Calu3 (cell line): ENCODE data around the gene TMTC4. TPM values are rescaled to one million over a fixed set of nuclear protein-coding genes. Genes with fewer than 3 reads are reported as not detected.

Source experiments
- BruUV-seq: library from RNA; stranded (reverse); fragments of 400-500 nt; replicated peaks from 2 replicates; lab custom pipeline; 2021; lab: Mats Ljungman, UMichigan
- CTCF ChIA-PET: fragments of 300-600 bp; sonication (Branson Sonifier 250); formaldehyde crosslinking; loops from one replicate; lab custom pipeline; 2022; ENCODE audit warnings: antibody characterized with exemption; lab: Charles Lee
- DNase-seq: peaks from one replicate; pipeline ENCODE4 v3.0.0; 2022
- H3K27ac Mint-ChIP-seq: one replicate; pipeline ENCODE4 v1.8.0; 2022; ENCODE audit warnings: mixed read lengths; ENCODE audit not compliant: unreplicated experiment
- H3K27me3 Mint-ChIP-seq: one replicate; pipeline ENCODE4 v1.8.0; 2022; ENCODE audit warnings: mixed read lengths; ENCODE audit not compliant: unreplicated experiment
- H3K36me3 Mint-ChIP-seq: one replicate; pipeline ENCODE4 v1.8.0; 2022; ENCODE audit warnings: mild to moderate bottlenecking, moderate library complexity, mixed read lengths; ENCODE audit not compliant: insufficient read depth, unreplicated experiment
- H3K4me1 Mint-ChIP-seq: one replicate; pipeline ENCODE4 v1.8.0; 2022; ENCODE audit warnings: mild to moderate bottlenecking, low read depth, mixed read lengths; ENCODE audit not compliant: unreplicated experiment
- H3K4me3 Mint-ChIP-seq: one replicate; pipeline ENCODE4 v1.8.0; 2022; ENCODE audit warnings: mild to moderate bottlenecking, low read depth, moderate library complexity, mixed read lengths; ENCODE audit not compliant: unreplicated experiment
- H3K9me3 Mint-ChIP-seq: one replicate; pipeline ENCODE4 v1.8.0; 2022; ENCODE audit warnings: low read depth, mixed read lengths; ENCODE audit not compliant: unreplicated experiment
- intact Hi-C: fragments of 100-400 bp; cut with micrococcal nuclease; formaldehyde crosslinking; loops from one replicate; pipeline ENCODE4 v1.10.0; 2022; ENCODE audit not compliant: unreplicated experiment
- total RNA-seq: library from RNA; stranded (reverse); gene quantifications from 2 replicates; pipeline ENCODE4 v1.2.3, GENCODE V29; 2022
- TF ChIP-seq, protein P1 (sequence below): fragments of 200-600 bp; IDR thresholded peaks from one replicate; pipeline ENCODE4 v1.8.0; 2022; ENCODE audit warnings: antibody characterized with exemption; ENCODE audit not compliant: unreplicated experiment

TMTC4 gene
- total RNA-seq, 1 experiment from 2014 or later: 8.2 TPM

DNA sequence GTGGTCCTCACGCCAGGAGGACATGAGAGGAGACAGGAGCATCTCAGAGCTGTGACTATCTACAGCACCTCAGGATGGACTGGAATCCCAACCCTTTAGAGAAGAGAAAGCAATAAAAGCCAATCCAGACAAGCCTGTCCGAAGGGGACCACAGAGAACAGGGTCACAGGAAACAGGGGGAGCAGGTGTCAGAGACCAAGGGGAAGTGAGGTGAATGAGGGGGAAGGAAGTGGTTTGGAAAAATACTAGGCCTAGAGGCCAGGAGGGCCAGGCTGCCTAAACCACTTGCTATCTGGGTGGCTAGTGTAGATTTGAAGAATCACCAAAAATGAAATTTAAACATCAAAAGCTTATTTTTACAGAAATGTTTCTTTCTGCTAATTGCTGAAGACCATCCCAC, 16.2 kb downstream of the TMTC4 start:
- CTCF ChIA-PET: no interaction called here
- H3K36me3 Mint-ChIP-seq: peaks cover under 1% of the 10 kb centered on the region
- H3K27ac Mint-ChIP-seq: no peak overlapping the region

DNA sequence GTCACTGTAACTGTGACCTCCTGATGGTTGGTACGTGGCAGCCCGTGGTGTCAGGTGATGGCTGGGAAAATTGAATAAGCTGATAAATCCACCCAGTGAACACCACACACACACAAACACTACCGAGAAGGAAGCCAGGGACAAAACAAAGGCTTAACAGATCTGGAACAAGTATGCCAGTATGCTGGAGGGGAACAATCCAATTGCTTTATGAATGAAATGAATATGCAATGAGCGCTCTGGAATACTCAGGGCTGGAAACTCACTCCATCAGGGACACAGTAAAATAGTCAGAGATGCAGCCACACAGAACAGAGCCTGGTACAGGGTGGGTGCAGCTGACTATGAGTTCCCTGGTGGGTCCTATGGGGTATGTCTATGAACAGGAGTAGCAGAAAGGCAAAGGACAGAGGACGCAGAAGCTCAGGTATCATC, 16.7 kb downstream of the TMTC4 start:
- BruUV-seq: no TSS peak
- intact Hi-C loops: no loop called here
- H3K27ac Mint-ChIP-seq: no peak overlapping the region
- TF ChIP-seq, protein P1, sequence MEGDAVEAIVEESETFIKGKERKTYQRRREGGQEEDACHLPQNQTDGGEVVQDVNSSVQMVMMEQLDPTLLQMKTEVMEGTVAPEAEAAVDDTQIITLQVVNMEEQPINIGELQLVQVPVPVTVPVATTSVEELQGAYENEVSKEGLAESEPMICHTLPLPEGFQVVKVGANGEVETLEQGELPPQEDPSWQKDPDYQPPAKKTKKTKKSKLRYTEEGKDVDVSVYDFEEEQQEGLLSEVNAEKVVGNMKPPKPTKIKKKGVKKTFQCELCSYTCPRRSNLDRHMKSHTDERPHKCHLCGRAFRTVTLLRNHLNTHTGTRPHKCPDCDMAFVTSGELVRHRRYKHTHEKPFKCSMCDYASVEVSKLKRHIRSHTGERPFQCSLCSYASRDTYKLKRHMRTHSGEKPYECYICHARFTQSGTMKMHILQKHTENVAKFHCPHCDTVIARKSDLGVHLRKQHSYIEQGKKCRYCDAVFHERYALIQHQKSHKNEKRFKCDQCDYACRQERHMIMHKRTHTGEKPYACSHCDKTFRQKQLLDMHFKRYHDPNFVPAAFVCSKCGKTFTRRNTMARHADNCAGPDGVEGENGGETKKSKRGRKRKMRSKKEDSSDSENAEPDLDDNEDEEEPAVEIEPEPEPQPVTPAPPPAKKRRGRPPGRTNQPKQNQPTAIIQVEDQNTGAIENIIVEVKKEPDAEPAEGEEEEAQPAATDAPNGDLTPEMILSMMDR: no peak
- H3K27me3 Mint-ChIP-seq: no peaks in the 10 kb centered on the region
- H3K4me1 Mint-ChIP-seq: no peaks in the 10 kb centered on the region
- peaks cover 5% of the 10 kb centered on the region for H3K36me3 Mint-ChIP-seq
- CTCF ChIA-PET: no interaction called here
- no peak for DNase-seq
- H3K4me3 Mint-ChIP-seq: no peak overlapping the region
- H3K9me3 Mint-ChIP-seq: no peaks in the 10 kb centered on the region

More for the DNA sequence above, 16.2 kb downstream of the TMTC4 start:
- intact Hi-C loops: no loop called here
- Mint-ChIP-seq H3K4me1 (no peaks in the 10 kb centered on the region), H3K4me3 (no peak overlapping the region), H3K27me3 (no peaks in the 10 kb centered on the region), H3K9me3 (no peaks in the 10 kb centered on the region)
- TF ChIP-seq, protein P1: no peak
- BruUV-seq: no TSS peak
- DNase-seq: no peak

DNA sequence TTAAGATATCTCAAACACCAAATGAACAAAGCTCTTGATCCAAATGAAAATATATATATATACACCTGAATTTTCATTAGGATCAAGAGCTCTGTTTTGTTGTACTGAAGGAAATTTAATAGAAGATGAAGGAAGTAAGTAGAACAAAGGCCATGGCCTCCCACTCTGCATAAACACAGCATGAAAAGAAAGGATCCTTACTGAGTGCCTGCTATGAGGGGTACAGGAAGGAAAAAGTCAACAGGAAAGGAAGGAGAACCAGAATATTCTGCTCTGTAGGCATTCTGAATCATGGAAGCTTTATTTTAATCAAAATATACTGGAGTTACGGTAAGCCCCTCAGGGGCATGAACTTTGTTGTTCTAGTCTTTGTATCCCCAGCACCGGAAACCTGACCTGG, 22.1 kb downstream of the TMTC4 start:
- intact Hi-C loops: no loop called here
- CTCF ChIA-PET: no interaction called here

DNA sequence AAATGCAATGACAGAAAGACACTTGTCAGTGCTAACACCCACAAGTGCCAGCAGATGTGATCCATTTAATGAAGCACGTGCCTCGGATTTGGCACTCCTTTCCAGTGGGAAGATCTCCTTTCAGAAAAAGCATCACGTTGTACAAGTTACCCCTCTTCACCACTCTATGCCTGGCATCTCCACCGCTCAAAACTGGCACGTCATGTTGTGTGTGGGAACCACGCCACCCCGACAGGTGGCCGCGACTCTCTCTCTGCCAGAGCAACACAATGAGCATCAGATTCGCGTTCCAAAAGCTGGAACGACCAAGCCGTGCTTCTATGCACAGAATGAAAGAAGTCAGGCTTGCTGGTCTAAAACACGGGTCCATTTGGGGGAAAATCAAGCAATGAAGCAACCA, 24.3 kb downstream of the TMTC4 start:
- Mint-ChIP-seq H3K36me3 (peaks cover 6% of the 10 kb centered on the region), H3K9me3 (no peaks in the 10 kb centered on the region), H3K27ac (no peak overlapping the region), H3K4me3 (no peak overlapping the region), H3K4me1 (no peaks in the 10 kb centered on the region), H3K27me3 (no peaks in the 10 kb centered on the region)
- intact Hi-C loops: no loop called here
- CTCF ChIA-PET: no interaction called here
- BruUV-seq: no TSS peak
- no peak for DNase-seq
- TF ChIP-seq, protein P1: no peak

More for the DNA sequence above, 22.1 kb downstream of the TMTC4 start:
- no peak overlapping the region for H3K4me3 Mint-ChIP-seq
- no TSS peak for BruUV-seq
- no peaks in the 10 kb centered on the region for H3K4me1 Mint-ChIP-seq
- no peaks in the 10 kb centered on the region for H3K9me3 Mint-ChIP-seq
- DNase-seq: no peak
- no peaks in the 10 kb centered on the region for H3K27me3 Mint-ChIP-seq
- H3K27ac Mint-ChIP-seq: no peak overlapping the region
- TF ChIP-seq, protein P1: no peak
- peaks cover 6% of the 10 kb centered on the region for H3K36me3 Mint-ChIP-seq
